ENCODE measurements around the gene KCNG2. TPM values are rescaled to one million over a fixed set of nuclear protein-coding genes. Genes with fewer than 3 reads are reported as not detected.
A peak's percentile ranks its signal among the peaks of the same experiment; 100 is the strongest.

Gene KCNG2
- total and polyA plus RNA-seq, 4 donors, result 0.03 to 0.23 (median 0.08) TPM; not detected in 1

DNA sequence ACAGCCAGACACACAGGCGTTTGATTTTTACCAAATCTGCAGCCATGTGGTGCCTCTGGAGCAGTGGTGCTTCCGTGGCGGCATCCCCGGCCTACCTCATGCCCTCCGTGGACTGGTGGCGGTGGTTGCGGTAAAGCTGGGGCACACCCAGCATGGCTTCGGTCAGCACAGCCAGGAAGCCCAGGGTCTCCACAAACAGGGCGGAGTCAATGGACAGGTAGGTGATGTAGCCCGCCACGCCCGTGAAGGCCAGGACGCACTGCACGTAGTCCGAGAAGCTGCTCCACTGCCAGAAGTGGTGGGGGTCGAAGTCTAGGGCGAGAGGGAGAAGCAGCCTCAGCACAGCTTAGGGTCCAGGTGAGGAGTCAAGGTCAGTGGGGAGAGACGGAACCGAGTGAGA is 121.4 kb downstream of the KCNG2 start:
- H3K4me3 ChIP-seq (ENCODE audit: low read depth in 1 of 3, low read length in 3 of 3), result no peak overlapping the region
- H3K36me3 ChIP-seq (ENCODE audit: control insufficient read depth in 4 of 4, insufficient read depth in 3 of 4, low read depth in 1 of 4, low read length in 3 of 4), result peaks cover 18 to 56% (median 32%) of the 10 kb centered on the region in 4 donors
- no peaks in the 10 kb centered on the region for H3K4me1 ChIP-seq (ENCODE audit: control insufficient read depth in 4 of 4, insufficient read depth in 4 of 4, low read length in 3 of 4)
- DNase-seq (ENCODE audit: low spot score), result peak; percentile 32
- H3K9me3 ChIP-seq (ENCODE audit: control insufficient read depth in 4 of 4, low read length in 3 of 4), result no peaks in the 10 kb centered on the region
- 96% methylated on average over 19 of the region's 19 CpGs for WGBS
- no peak overlapping the region for H3K9ac ChIP-seq (ENCODE audit: low read depth in 1 of 2, low read length in 2 of 2)
- no peaks in the 10 kb centered on the region for H3K27me3 ChIP-seq (ENCODE audit: control insufficient read depth in 4 of 4, insufficient read depth in 4 of 4, low read length in 3 of 4)
- no peak overlapping the region for H3K27ac ChIP-seq (ENCODE audit: low read depth in 1 of 2, low read length in 2 of 2)
- no peak for TF ChIP-seq EGR1 (IDR thresholded peaks at IDR 0.05; ENCODE audit: low read depth in 2 of 2)
- TF ChIP-seq YY1 (IDR thresholded peaks at IDR 0.05), result no peak
- no peak for TF ChIP-seq FOXA2 (IDR thresholded peaks at IDR 0.05)
- no peak for TF ChIP-seq SP1 (IDR thresholded peaks at IDR 0.05)
- no peak for TF ChIP-seq NR2F2 (IDR thresholded peaks at IDR 0.05)
- no peak for TF ChIP-seq FOXA1 (IDR thresholded peaks at IDR 0.05)
- TF ChIP-seq TAF1 (conservative IDR thresholded peaks at IDR 0.05), result no peak
- TF ChIP-seq, protein P1, sequence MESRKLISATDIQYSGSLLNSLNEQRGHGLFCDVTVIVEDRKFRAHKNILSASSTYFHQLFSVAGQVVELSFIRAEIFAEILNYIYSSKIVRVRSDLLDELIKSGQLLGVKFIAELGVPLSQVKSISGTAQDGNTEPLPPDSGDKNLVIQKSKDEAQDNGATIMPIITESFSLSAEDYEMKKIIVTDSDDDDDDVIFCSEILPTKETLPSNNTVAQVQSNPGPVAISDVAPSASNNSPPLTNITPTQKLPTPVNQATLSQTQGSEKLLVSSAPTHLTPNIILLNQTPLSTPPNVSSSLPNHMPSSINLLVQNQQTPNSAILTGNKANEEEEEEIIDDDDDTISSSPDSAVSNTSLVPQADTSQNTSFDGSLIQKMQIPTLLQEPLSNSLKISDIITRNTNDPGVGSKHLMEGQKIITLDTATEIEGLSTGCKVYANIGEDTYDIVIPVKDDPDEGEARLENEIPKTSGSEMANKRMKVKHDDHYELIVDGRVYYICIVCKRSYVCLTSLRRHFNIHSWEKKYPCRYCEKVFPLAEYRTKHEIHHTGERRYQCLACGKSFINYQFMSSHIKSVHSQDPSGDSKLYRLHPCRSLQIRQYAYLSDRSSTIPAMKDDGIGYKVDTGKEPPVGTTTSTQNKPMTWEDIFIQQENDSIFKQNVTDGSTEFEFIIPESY (IDR thresholded peaks at IDR 0.05), result no peak
- TF ChIP-seq, protein P2, sequence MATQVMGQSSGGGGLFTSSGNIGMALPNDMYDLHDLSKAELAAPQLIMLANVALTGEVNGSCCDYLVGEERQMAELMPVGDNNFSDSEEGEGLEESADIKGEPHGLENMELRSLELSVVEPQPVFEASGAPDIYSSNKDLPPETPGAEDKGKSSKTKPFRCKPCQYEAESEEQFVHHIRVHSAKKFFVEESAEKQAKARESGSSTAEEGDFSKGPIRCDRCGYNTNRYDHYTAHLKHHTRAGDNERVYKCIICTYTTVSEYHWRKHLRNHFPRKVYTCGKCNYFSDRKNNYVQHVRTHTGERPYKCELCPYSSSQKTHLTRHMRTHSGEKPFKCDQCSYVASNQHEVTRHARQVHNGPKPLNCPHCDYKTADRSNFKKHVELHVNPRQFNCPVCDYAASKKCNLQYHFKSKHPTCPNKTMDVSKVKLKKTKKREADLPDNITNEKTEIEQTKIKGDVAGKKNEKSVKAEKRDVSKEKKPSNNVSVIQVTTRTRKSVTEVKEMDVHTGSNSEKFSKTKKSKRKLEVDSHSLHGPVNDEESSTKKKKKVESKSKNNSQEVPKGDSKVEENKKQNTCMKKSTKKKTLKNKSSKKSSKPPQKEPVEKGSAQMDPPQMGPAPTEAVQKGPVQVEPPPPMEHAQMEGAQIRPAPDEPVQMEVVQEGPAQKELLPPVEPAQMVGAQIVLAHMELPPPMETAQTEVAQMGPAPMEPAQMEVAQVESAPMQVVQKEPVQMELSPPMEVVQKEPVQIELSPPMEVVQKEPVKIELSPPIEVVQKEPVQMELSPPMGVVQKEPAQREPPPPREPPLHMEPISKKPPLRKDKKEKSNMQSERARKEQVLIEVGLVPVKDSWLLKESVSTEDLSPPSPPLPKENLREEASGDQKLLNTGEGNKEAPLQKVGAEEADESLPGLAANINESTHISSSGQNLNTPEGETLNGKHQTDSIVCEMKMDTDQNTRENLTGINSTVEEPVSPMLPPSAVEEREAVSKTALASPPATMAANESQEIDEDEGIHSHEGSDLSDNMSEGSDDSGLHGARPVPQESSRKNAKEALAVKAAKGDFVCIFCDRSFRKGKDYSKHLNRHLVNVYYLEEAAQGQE (IDR thresholded peaks at IDR 0.05), result no peak
- TF ChIP-seq, protein P3, sequence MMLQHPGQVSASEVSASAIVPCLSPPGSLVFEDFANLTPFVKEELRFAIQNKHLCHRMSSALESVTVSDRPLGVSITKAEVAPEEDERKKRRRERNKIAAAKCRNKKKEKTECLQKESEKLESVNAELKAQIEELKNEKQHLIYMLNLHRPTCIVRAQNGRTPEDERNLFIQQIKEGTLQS (IDR thresholded peaks at IDR 0.05), result no peak
- TF ChIP-seq, protein P4, sequence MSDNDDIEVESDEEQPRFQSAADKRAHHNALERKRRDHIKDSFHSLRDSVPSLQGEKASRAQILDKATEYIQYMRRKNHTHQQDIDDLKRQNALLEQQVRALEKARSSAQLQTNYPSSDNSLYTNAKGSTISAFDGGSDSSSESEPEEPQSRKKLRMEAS (IDR thresholded peaks at IDR 0.05), result no peak
- TF ChIP-seq, protein P5, sequence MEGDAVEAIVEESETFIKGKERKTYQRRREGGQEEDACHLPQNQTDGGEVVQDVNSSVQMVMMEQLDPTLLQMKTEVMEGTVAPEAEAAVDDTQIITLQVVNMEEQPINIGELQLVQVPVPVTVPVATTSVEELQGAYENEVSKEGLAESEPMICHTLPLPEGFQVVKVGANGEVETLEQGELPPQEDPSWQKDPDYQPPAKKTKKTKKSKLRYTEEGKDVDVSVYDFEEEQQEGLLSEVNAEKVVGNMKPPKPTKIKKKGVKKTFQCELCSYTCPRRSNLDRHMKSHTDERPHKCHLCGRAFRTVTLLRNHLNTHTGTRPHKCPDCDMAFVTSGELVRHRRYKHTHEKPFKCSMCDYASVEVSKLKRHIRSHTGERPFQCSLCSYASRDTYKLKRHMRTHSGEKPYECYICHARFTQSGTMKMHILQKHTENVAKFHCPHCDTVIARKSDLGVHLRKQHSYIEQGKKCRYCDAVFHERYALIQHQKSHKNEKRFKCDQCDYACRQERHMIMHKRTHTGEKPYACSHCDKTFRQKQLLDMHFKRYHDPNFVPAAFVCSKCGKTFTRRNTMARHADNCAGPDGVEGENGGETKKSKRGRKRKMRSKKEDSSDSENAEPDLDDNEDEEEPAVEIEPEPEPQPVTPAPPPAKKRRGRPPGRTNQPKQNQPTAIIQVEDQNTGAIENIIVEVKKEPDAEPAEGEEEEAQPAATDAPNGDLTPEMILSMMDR (IDR thresholded peaks at IDR 0.05; ENCODE audit: low read depth, low read length, missing input control), result no peak
- TF ChIP-seq HNF4G (IDR thresholded peaks at IDR 0.05), result no peak
- TF ChIP-seq JUND (IDR thresholded peaks at IDR 0.05), result no peak
- no peak for TF ChIP-seq RXRA (IDR thresholded peaks at IDR 0.05)
- TF ChIP-seq HNF4A (conservative IDR thresholded peaks at IDR 0.05), result no peak
- no peak for TF ChIP-seq RAD21 (IDR thresholded peaks at IDR 0.05)
- TF ChIP-seq GABPA (IDR thresholded peaks at IDR 0.05 in 1 of 2, conservative IDR thresholded peaks at IDR 0.05 in 1 of 2), result no peak

All from liver (tissue), 9 donors.